A673 (cell line): Measurements from ENCODE around the gene DISP3. TPM values are rescaled to one million over a fixed set of nuclear protein-coding genes. Genes with fewer than 3 reads are reported as not detected.

ENCODE experiments used
- BruUV-seq: library from RNA; stranded (reverse); fragments of 400-500 nt; replicated peaks from 2 replicates; lab custom pipeline; 2021; lab: Mats Ljungman, UMichigan
- CTCF ChIA-PET: fragments of 300-600 bp; sonication (Branson Sonifier 250); formaldehyde crosslinking; loops from one replicate; lab custom pipeline; 2022; ENCODE audit warnings: antibody characterized with exemption; lab: Charles Lee
- POLR2A ChIA-PET: fragments of 300-600 bp; sonication (Branson Sonifier 250); formaldehyde crosslinking; loops from one replicate; lab custom pipeline; 2022; ENCODE audit warnings: antibody characterized with exemption; ENCODE audit not compliant: low non-redundant PET; lab: Charles Lee
- DNase-seq: peaks from one replicate; pipeline ENCODE4 v3.0.0-alpha.2; 2015; ENCODE audit warnings: low spot score
- H3K27ac ChIP-seq: fragments of 200-600 bp; sonication (generic); 2 replicates; pipeline ENCODE4 v1.5.1; 2016; ENCODE audit warnings: mixed run types, low read depth, mild to moderate bottlenecking, mixed read lengths, antibody characterized with exemption, low read length; ENCODE audit not compliant: poor library complexity, severe bottlenecking
- H3K27me3 ChIP-seq: fragments of 200-600 bp; sonication (generic); replicated peaks from 2 replicates; pipeline ENCODE4 v1.6.1; 2017; ENCODE audit warnings: mixed run types, low read depth, mild to moderate bottlenecking, mixed read lengths, antibody characterized with exemption, low read length; ENCODE audit not compliant: insufficient read depth, poor library complexity
- H3K36me3 ChIP-seq: fragments of 200-600 bp; sonication (generic); 2 replicates; pipeline ENCODE4 v1.6.1; 2016; ENCODE audit warnings: mixed run types, mild to moderate bottlenecking, mixed read lengths, antibody characterized with exemption, low read length; ENCODE audit not compliant: insufficient read depth, poor library complexity, severe bottlenecking
- H3K4me1 ChIP-seq: fragments of 200-600 bp; sonication (generic); 2 replicates; pipeline ENCODE4 v1.6.1; 2017; ENCODE audit warnings: mixed run types, mild to moderate bottlenecking, mixed read lengths, antibody characterized with exemption, low read length; ENCODE audit not compliant: insufficient read depth, poor library complexity, severe bottlenecking
- H3K4me3 ChIP-seq: fragments of 200-600 bp; sonication (generic); 2 replicates; pipeline ENCODE4 v1.5.1; 2016; ENCODE audit warnings: low read depth, mixed run types, mild to moderate bottlenecking, mixed read lengths, low read length; ENCODE audit not compliant: poor library complexity, severe bottlenecking
- H3K9me3 ChIP-seq: fragments of 200-600 bp; sonication (generic); 2 replicates; pipeline ENCODE4 v1.6.1; 2016; ENCODE audit warnings: mixed run types, low read depth, mild to moderate bottlenecking, mixed read lengths, antibody characterized with exemption, low read length; ENCODE audit not compliant: poor library complexity, severe bottlenecking
- EZH2 ChIP-seq: fragments of 200-600 bp; sonication (generic); IDR thresholded peaks from 2 replicates; pipeline ENCODE4 v1.6.1; 2017; ENCODE audit warnings: borderline replicate concordance, low read depth, mild to moderate bottlenecking, mixed read lengths, antibody characterized with exemption, low read length; ENCODE audit not compliant: poor library complexity, severe bottlenecking
- intact Hi-C: fragments of 100-400 bp; cut with micrococcal nuclease; formaldehyde crosslinking; loops from one replicate; pipeline ENCODE4 v1.10.0; 2022; ENCODE audit not compliant: unreplicated experiment
- total RNA-seq: library from RNA; stranded (reverse); gene quantifications from 2 replicates; pipeline ENCODE4 v1.2.3, GENCODE V29; 2021
- TF ChIP-seq, protein P1 (sequence below): fragments of 300-800, 200-600 bp; sonication (generic); conservative IDR thresholded peaks from 2 replicates; pipeline ENCODE4 v1.5.1; 2017; ENCODE audit warnings: low read depth, mild to moderate bottlenecking, antibody characterized with exemption, low read length, moderate library complexity, mixed read lengths

DISP3 gene
- total RNA-seq, 1 experiment from 2014 or later, result 0.49 TPM

DNA sequence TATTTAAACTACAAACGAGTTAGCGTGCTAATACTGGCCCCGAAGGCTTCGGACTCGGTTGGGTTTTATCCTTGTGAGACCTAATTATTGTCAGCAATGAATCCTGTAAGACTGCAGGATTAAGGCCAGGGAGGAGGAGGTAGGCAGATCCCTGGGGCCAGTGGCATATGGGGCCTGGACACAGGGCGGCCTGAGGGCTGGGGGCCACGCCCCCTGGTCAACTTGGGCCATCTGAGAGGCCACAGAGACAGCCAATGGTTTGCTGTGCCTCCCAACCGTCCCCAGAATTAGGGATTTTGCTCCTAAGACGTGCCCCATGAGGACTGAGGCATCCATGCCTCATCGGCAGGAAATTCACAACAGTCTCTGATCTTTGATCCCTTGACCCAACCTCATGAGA lies 31.1 kb upstream of the DISP3 start:
- CTCF ChIA-PET, result no interaction called here
- Histone ChIP-seq H3K4me3 (no peak overlapping the region), H3K9me3 (no peaks in the 10 kb centered on the region), H3K27ac (no peak overlapping the region), H3K36me3 (no peaks in the 10 kb centered on the region), H3K27me3 (peaks cover 64% of the 10 kb centered on the region), H3K4me1 (no peaks in the 10 kb centered on the region)
- DNase-seq, result no peak
- TF ChIP-seq, protein P1, sequence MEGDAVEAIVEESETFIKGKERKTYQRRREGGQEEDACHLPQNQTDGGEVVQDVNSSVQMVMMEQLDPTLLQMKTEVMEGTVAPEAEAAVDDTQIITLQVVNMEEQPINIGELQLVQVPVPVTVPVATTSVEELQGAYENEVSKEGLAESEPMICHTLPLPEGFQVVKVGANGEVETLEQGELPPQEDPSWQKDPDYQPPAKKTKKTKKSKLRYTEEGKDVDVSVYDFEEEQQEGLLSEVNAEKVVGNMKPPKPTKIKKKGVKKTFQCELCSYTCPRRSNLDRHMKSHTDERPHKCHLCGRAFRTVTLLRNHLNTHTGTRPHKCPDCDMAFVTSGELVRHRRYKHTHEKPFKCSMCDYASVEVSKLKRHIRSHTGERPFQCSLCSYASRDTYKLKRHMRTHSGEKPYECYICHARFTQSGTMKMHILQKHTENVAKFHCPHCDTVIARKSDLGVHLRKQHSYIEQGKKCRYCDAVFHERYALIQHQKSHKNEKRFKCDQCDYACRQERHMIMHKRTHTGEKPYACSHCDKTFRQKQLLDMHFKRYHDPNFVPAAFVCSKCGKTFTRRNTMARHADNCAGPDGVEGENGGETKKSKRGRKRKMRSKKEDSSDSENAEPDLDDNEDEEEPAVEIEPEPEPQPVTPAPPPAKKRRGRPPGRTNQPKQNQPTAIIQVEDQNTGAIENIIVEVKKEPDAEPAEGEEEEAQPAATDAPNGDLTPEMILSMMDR, result no peak
- no peak for TF ChIP-seq EZH2
- POLR2A ChIA-PET, result no interaction called here
- no TSS peak for BruUV-seq
- intact Hi-C loops, result no loop called here

DNA sequence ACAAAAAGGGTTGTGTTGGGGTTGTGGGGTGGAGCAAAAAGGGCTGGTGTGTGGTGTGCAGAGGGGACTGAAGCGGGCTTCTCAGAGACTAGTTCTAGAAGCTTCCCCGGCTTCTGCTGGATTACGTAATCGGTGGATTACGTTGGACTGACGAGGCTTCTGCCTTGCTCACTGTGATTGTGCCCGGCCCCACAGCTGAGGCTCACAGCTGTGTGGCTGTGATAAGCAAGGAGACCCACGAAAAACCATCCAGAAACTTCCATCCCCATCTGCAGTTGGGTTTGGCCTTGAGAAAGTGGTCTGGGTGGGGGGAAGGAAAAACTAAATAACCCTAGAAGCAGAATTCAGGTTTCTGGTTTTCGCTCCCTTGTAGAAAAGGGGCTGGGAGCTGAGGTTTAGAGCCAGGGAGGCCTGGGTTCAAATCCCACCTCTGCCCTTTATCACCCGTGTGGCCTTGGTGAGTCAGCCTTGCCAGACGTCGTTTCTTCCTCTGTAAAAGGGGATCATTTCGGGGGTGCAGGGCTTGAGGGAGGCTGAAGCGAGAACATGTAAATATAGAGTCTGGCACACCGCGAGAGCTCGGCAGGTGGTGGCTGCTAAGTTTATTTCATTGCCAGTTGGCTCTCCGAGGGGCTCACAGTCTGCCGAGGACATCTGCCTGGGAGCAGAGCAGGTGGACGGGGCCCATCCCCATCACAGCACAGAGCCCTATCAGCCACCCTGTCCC lies 30.4 kb upstream of the DISP3 start:
- no peak for DNase-seq
- intact Hi-C loops, result no loop called here
- BruUV-seq, result no TSS peak
- Histone ChIP-seq H3K9me3 (no peaks in the 10 kb centered on the region), H3K36me3 (no peaks in the 10 kb centered on the region), H3K27me3 (peaks cover 65% of the 10 kb centered on the region), H3K4me3 (no peak overlapping the region), H3K4me1 (no peaks in the 10 kb centered on the region), H3K27ac (no peak overlapping the region)
- POLR2A ChIA-PET, result no interaction called here
- TF ChIP-seq EZH2, result no peak
- TF ChIP-seq, protein P1, result no peak
- CTCF ChIA-PET, result no interaction called here

DNA sequence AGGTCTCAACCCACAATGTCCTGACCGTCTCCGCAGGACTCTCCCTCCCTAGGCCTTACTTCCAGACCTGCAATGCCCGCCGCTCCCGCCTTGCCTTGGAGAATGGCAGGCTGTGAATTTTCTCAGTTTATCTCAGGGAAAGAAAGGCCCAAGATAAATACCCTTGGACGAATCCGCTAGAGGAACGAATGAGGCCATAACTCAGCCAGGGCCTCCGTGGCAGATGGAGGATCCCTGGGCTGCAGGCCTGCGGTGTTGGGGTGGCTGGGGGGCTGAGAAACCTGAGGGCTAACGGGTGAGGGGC lies 29.9 kb upstream of the DISP3 start:
- Histone ChIP-seq H3K27me3 (peaks cover 65% of the 10 kb centered on the region), H3K36me3 (no peaks in the 10 kb centered on the region), H3K4me1 (no peaks in the 10 kb centered on the region), H3K9me3 (no peaks in the 10 kb centered on the region), H3K4me3 (no peak overlapping the region), H3K27ac (no peak overlapping the region)
- no TSS peak for BruUV-seq
- ChIA-PET POLR2A (no interaction called here), CTCF (no interaction called here)
- intact Hi-C loops, result no loop called here
- TF ChIP-seq, protein P1, result no peak
- no peak for DNase-seq
